IMR-90 (cell line): Measurements from ENCODE around the gene TEAD4. TPM values are rescaled to one million over a fixed set of nuclear protein-coding genes. Genes with fewer than 3 reads are reported as not detected.

Experiments
- ATAC-seq: fragments of 200-7000 bp; cut with Tn5 transposase; 2 replicates; pipeline ENCODE4 v1.9.1; 2020; ENCODE audit warnings: low read depth, mild to moderate bottlenecking, moderate library complexity
- BruUV-seq: library from RNA; stranded (reverse); fragments of 400-500 nt; replicated peaks from 2 replicates; lab custom pipeline; 2021; lab: Mats Ljungman, UMichigan
- CTCF ChIA-PET: fragments of 300-600 bp; formaldehyde crosslinking; extraction: SDS; loops from one replicate; lab custom pipeline; 2021; ENCODE audit warnings: antibody characterized with exemption; lab: Yijun Ruan, JAX
- POLR2A ChIA-PET: fragments of 300-600 bp; sonication (Branson Sonifier 250); formaldehyde crosslinking; loops from one replicate; lab custom pipeline; 2022; ENCODE audit warnings: antibody characterized with exemption; ENCODE audit not compliant: unreplicated experiment; lab: Charles Lee
- DNase-seq: peaks from one replicate; pipeline ENCODE4 v3.0.0; 2013
- H2AFZ ChIP-seq: replicated peaks from 2 replicates; pipeline ENCODE3; 2013; ENCODE audit warnings: low read length, mild to moderate bottlenecking; ENCODE audit not compliant: poor library complexity
- H2AK5ac ChIP-seq: 2 replicates; pipeline ENCODE4 v1.6.1; 2013; ENCODE audit warnings: low read depth, low read length, inconsistent platforms
- H2AK9ac ChIP-seq: replicated peaks from 2 replicates; pipeline ENCODE3; 2013; ENCODE audit warnings: mild to moderate bottlenecking, low read depth, low read length, moderate library complexity; ENCODE audit not compliant: poor library complexity
- H2BK120ac ChIP-seq: 2 replicates; pipeline ENCODE4 v1.6.1; 2013; ENCODE audit warnings: low read depth, low read length, inconsistent platforms
- H2BK15ac ChIP-seq: 3 replicates; pipeline ENCODE4 v1.6.1; 2013; ENCODE audit warnings: low read depth, low read length, inconsistent platforms
- H2BK20ac ChIP-seq: 2 replicates; pipeline ENCODE4 v1.6.1; 2013; ENCODE audit warnings: low read depth, mild to moderate bottlenecking, inconsistent platforms, low read length, moderate library complexity
- H2BK5ac ChIP-seq: 2 replicates; pipeline ENCODE4 v1.6.1; 2013; ENCODE audit warnings: mild to moderate bottlenecking, low read depth, low read length, inconsistent platforms; ENCODE audit not compliant: poor library complexity, severe bottlenecking
- H3K14ac ChIP-seq: replicated peaks from 2 replicates; pipeline ENCODE4 v1.6.1; 2013; ENCODE audit warnings: low read depth, low read length, inconsistent platforms
- H3K18ac ChIP-seq: 2 replicates; pipeline ENCODE4 v1.6.1; 2013; ENCODE audit warnings: low read depth, low read length, control low read depth
- H3K23ac ChIP-seq: 2 replicates; pipeline ENCODE4 v1.6.1; 2013; ENCODE audit warnings: low read depth, low read length, inconsistent platforms
- H3K27ac ChIP-seq: 2 replicates; pipeline ENCODE4 v1.5.1; 2013; ENCODE audit warnings: mild to moderate bottlenecking, control low read depth, low read length; ENCODE audit not compliant: insufficient read depth
- H3K27me3 ChIP-seq: 2 replicates; pipeline ENCODE4 v1.6.1; 2013; ENCODE audit warnings: low read length; ENCODE audit not compliant: control insufficient read depth, insufficient read depth
- H3K36me3 ChIP-seq: 2 replicates; pipeline ENCODE4 v1.6.1; 2013; ENCODE audit warnings: low read length, mixed read lengths; ENCODE audit not compliant: control insufficient read depth, insufficient read depth
- H3K4ac ChIP-seq: 2 replicates; pipeline ENCODE4 v1.6.1; 2013; ENCODE audit warnings: low read depth, low read length, inconsistent platforms
- H3K4me1 ChIP-seq: 2 replicates; pipeline ENCODE4 v1.6.1; 2013; ENCODE audit warnings: low read length, mixed read lengths; ENCODE audit not compliant: control insufficient read depth, insufficient read depth
- H3K4me2 ChIP-seq: 2 replicates; pipeline ENCODE4 v1.6.1; 2013; ENCODE audit warnings: low read depth, mild to moderate bottlenecking, control low read depth, low read length, moderate library complexity
- H3K4me3 ChIP-seq: 2 replicates; pipeline ENCODE4 v1.5.1; 2013; ENCODE audit warnings: low read depth, mild to moderate bottlenecking, control low read depth, low read length, moderate library complexity; ENCODE audit not compliant: insufficient read depth
- H3K56ac ChIP-seq: 2 replicates; pipeline ENCODE4 v1.6.1; 2013; ENCODE audit warnings: low read length, inconsistent platforms; ENCODE audit not compliant: insufficient read depth; ENCODE audit errors: extremely low read depth
- H3K79me1 ChIP-seq, 2 experiments: 2 replicates each; pipeline ENCODE4 v1.6.1; 2013; ENCODE audit warnings: low read length in 2 of 2, inconsistent platforms in 1 of 2, low read depth in 1 of 2
- H3K9ac ChIP-seq: 2 replicates; pipeline ENCODE4 v1.6.1; 2013; ENCODE audit warnings: low read depth, low read length, control low read depth
- H3K9me1 ChIP-seq: 2 replicates; pipeline ENCODE4 v1.6.1; 2013; ENCODE audit warnings: low read length, inconsistent platforms; ENCODE audit not compliant: insufficient read depth
- H3K9me3 ChIP-seq: 2 replicates; pipeline ENCODE4 v1.6.1; 2013; ENCODE audit warnings: low read length; ENCODE audit not compliant: control insufficient read depth, insufficient read depth
- H4K20me1 ChIP-seq: 2 replicates; pipeline ENCODE4 v1.6.1; 2013; ENCODE audit warnings: low read length, inconsistent platforms; ENCODE audit not compliant: insufficient read depth
- H4K5ac ChIP-seq: 2 replicates; pipeline ENCODE4 v1.6.1; 2013; ENCODE audit warnings: mild to moderate bottlenecking, low read depth, low read length, control low read depth
- H4K8ac ChIP-seq, 2 experiments: 2 replicates each; pipeline ENCODE4 v1.6.1; 2013; ENCODE audit warnings: low read depth in 2 of 2, low read length in 2 of 2, control low read depth in 1 of 2, inconsistent platforms in 1 of 2
- H4K91ac ChIP-seq: 2 replicates; pipeline ENCODE4 v1.6.1; 2013; ENCODE audit warnings: low read depth, low read length, inconsistent platforms; ENCODE audit not compliant: insufficient read depth
- FOS ChIP-seq: fragments of 150-350 bp; IDR thresholded peaks from 2 replicates; pipeline ENCODE4 v1.6.1; 2016; ENCODE audit warnings: low read depth, low read length
- RAD21 ChIP-seq: IDR thresholded peaks from 2 replicates; pipeline ENCODE4 v1.6.1; 2012; ENCODE audit warnings: low read length, improper control_type of control experiment
- RFX5 ChIP-seq: IDR thresholded peaks from 2 replicates; pipeline ENCODE4 v1.8.0; 2012; ENCODE audit warnings: low read depth, mild to moderate bottlenecking, low read length, moderate library complexity
- WGBS, 2 experiments: methylation state at CpG; one replicate each; pipeline versions ENCODE4 v1.1.5 to v1.1.7; 2013; ENCODE audit warnings: missing lambda C conversion rate in 2 of 2; ENCODE audit not compliant: insufficient read length in 1 of 2; ENCODE audit errors: extremely low coverage in 2 of 2; 5-methylcytosine and 5-hydroxymethylcytosine counted together
- dilution Hi-C: fragments of 300-500 bp; cut with HindIII; formaldehyde crosslinking; loops from one replicate; pipeline ENCODE4 v1.14.3; 2018; ENCODE audit warnings: low sequenced_read_pairs; ENCODE audit not compliant: unreplicated experiment
- in situ Hi-C: fragments of 300-500 bp; cut with MboI; formaldehyde crosslinking; loops from 3 replicates; pipeline ENCODE4 v1.14.3; 2019; ENCODE audit warnings: low sequenced_read_pairs, inconsistent platforms, mixed read lengths
- intact Hi-C: fragments of 100-400 bp; cut with micrococcal nuclease; formaldehyde crosslinking; loops from 2 replicates; pipeline ENCODE4 v1.10.0; 2022
- polyA plus RNA-seq, 3 experiments: library from polyadenylated mRNA; depleted of rRNA; stranded (reverse); fragments of >200 nt; gene quantifications; 2 replicates each; pipeline ENCODE4 v1.2.3, GENCODE V29; 2012; ENCODE audit warnings: low replicate concordance in 1 of 3
- total RNA-seq: library from RNA; depleted of rRNA; stranded (reverse); fragments of >200 nt; gene quantifications from 2 replicates; pipeline ENCODE4 v1.2.3, GENCODE V29; 2012

Gene TEAD4
- total and polyA plus RNA-seq, 2 of the 4 experiments (the other 2 are of a cell fraction) = 8.8 to 24.9 TPM

DNA sequence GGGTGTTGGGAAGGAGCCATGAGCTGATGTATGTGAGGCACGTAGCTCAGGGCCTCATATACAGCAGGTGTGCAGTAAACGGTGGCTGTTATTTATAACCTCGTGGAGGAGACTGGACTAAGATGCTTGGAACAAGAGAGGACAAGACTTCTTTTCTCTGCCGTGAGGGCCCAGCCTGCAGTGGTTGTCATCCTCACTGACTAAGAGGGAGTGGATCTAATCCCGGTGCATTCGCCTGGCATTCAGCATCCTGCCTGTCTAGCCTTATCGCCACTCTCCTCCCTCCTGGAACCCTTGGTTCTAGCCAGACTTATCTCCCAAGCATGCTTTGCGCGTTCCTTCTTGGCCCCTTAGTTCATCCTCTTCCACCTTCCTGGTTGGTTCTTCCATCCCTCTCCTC lies 121.9 kb downstream of the TEAD4 start:
- H3K9me3 ChIP-seq = no peaks in the 10 kb centered on the region
- ChIA-PET POLR2A (no interaction called here), CTCF (no interaction called here)
- H3K56ac ChIP-seq = no peak overlapping the region
- H4K5ac ChIP-seq = no peak overlapping the region
- H4K8ac ChIP-seq = no peak overlapping the region
- H4K20me1 ChIP-seq = peaks cover 18% of the 10 kb centered on the region
- H3K9ac ChIP-seq = no peak overlapping the region
- peak overlapping the region; percentile 15; the same call in 1 of the 2 replicates for H2AK5ac ChIP-seq
- peaks cover 9% of the 10 kb centered on the region; the same call in 1 of the 2 replicates for H3K9me1 ChIP-seq
- 100% methylated on average over 3 of the region's 9 CpGs; no CpG with 5 or more reads in 1 of the 2 experiments for WGBS, 2 experiments
- H2BK120ac ChIP-seq = no peak overlapping the region
- DNase-seq (no peak), ATAC-seq (no peak)
- no peak overlapping the region for H3K4me2 ChIP-seq
- no peak overlapping the region for H4K91ac ChIP-seq
- H3K27me3 ChIP-seq = no peaks in the 10 kb centered on the region
- H3K79me1 ChIP-seq = peaks cover 19 to 60% of the 10 kb centered on the region in 2 experiments
- H2BK5ac ChIP-seq = no peak overlapping the region
- H3K14ac ChIP-seq = no peak overlapping the region
- no peak overlapping the region for H2AFZ ChIP-seq
- in situ Hi-C loops (no loop called here), intact Hi-C loops (no loop called here), dilution Hi-C loops (no loop called here)
- no peak overlapping the region for H3K18ac ChIP-seq
- TF ChIP-seq RFX5 (no peak), FOS (no peak), RAD21 (no peak)
- no peak overlapping the region for H3K4me3 ChIP-seq
- H3K23ac ChIP-seq = 0 out of 2 replicates have a peak overlapping the region, but pooled peaks have one; percentile 22
- H2BK20ac ChIP-seq = no peak overlapping the region
- peaks cover 5% of the 10 kb centered on the region for H3K36me3 ChIP-seq
- peaks cover 10% of the 10 kb centered on the region for H3K4me1 ChIP-seq
- H2BK15ac ChIP-seq = no peak overlapping the region
- no peak overlapping the region for H3K27ac ChIP-seq
- H2AK9ac ChIP-seq = peak overlapping the region; percentile 57
- no TSS peak for BruUV-seq
- no peak overlapping the region for H3K4ac ChIP-seq
